Left hindlimb (tissue), 1 donor: ENCODE data around the gene TSPAN5.

Source experiments
- DNase-seq: peaks from one replicate; pipeline ENCODE4 v3.0.0-alpha.2; 2018

Gene TSPAN5

DNA sequence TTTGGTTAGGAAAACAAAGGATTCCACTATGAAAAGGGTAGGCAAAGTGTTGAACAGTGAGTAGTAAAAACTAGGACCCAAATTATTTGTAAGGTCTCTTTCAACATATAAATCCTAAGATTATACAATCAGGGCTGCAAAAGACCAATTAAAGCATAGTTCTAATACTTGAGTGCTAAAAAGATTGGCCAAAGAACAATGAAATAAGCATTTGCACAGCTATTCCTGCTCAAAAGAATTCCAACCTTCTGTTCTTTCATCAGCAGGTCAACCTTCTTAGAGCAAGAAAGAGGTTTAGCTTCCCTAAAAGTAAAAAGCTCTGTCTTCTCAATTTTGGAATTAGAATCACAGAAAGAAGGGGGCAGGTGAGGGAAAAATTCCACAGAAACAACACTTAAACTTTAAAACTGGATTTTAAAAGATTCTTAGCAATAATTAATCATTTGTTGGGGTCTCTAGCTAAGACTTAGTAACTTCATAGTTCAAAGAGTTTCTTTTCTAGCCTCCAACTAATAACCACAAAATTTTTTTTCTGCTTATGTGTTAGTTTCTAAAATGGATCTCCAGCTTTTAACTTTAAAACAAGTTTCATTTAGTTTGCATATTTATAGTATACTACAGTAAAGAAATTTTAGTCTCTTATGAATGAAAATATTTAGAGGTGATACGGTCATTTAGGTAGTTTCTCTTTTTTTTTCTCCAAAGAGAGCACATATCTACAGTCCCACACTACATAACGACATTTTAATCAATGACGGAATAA lies 16.3 kb downstream of the TSPAN5 start:
- no peak for DNase-seq

DNA sequence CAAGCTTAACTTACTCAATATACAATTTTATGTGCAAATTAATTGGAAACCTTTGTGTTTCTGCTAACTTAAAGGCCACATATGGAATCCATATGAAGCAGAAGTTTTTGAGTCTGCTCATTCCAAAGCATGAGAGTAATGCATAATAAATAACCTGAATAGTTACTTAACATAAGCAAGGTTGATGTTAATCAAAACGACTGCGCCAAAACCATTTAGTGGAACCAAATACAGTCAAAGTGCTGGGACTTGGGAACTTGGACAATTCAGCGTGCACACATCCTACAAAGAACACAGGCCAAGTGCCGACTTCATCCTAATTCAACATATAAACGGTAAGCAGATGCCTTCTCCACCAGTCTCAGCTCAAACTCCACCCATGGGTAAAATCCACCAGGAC lies 17.0 kb downstream of the TSPAN5 start:
- no peak for DNase-seq

DNA sequence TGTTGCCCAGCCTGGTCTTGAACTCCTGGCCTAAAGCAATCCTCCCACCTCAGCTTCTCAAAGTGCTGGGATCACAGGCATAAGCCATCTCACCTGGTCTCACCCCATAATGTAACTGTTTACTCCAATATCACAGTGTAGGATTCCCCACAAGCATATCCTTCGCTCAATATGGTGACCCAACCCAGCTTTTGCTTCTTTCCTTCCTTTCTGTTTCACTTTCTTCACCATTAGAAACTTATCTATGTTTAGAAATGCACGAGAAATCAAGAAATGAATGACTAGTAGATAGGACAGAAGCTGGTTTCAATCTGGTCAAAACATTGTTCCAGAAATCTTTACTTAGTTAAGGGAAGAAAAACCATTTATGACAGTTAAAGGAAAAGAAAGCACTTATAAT lies 18.9 kb downstream of the TSPAN5 start:
- no peak for DNase-seq

DNA sequence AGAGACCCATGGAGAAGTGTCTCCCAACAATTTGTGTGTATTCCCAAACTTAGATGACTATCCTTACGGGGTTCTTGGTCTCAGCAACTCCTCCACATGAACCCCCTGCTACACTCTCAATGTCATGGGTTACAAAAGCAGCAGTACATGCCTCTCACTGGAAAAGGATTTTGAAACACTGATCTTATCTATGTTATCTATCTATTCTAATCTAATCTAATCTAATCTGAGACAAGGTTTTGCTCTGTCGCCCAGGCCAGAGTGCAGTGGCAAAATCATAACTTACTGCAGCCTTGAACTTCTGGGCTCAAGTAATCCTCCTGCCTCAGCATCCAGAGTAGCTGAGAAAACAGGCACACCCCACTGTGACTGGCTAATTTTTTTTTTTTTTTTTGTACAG lies 19.3 kb downstream of the TSPAN5 start:
- no peak for DNase-seq

DNA sequence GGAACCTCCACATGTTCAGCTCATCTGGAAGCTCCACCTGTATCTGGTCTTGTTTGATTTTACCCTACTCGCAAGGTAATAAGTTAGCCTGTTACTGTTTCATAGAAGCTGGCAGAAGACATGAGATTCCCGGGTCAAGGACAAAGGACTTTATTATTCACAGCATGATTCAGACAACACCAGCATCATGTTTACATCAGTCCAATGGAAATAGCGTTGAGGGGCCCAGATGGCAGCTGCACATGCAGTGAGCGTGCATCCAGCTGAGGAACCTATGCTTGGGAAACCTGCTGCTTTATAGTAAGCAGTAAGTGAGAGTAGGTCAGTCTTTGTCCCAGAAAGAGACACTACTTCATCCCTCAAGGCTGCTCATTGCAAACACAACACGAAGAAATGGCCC lies 19.8 kb downstream of the TSPAN5 start:
- DNase-seq = no peak

DNA sequence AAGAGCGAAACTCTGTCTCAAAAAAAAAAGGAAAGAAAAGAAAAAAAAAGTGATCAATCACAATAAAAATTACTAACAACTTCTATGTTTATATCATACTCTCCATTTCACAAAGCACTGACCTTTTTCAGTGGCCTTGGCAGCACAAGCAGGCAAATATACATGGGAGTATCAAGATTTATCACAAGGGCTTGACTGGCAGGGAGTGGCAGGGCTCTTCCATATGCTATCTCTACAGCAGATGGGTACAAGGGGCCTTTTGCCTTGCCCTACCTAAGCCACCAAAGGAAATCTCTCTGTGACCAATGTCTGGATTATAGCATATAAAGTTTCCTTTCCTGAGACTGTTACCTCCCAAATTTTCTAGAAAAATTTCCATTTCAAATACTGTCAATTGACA lies 24.4 kb downstream of the TSPAN5 start:
- no peak for DNase-seq

DNA sequence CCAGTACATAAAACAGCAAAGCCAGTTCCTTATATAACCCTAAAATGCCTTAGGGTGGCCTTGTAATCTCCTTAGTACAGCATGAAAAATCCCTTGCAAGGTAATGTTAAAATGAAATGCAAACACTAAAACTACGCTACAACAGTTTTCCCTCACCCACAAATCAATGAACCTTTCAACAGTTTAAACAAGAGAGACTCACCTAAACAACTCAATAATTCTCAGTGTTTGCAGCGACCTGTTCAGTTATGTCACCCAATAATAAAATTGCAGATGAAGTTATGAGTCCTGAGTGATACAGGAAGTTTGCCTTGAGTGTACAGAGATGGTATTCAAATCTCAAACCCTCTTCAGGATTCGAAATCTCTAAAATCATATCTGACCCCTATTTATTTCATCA lies 25.3 kb downstream of the TSPAN5 start:
- no peak for DNase-seq

DNA sequence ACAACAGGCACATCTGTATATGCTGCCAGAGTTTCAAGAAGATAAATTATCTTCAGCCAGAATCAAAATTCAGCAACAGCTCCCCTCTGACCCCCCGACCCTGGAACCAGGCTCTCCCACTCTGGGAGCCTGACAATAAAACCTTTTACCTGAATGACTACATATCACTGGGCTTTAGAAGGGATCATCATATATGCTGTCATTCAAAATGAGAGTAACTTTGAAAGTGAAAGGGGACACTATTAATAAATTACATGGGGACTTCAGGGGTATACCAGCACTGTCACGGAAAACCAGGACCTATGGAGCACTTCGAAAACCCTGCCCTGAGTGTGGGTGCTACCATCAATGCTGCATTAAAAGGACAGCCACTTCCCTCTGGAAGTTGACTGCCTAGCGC lies 26.2 kb downstream of the TSPAN5 start:
- DNase-seq = no peak

DNA sequence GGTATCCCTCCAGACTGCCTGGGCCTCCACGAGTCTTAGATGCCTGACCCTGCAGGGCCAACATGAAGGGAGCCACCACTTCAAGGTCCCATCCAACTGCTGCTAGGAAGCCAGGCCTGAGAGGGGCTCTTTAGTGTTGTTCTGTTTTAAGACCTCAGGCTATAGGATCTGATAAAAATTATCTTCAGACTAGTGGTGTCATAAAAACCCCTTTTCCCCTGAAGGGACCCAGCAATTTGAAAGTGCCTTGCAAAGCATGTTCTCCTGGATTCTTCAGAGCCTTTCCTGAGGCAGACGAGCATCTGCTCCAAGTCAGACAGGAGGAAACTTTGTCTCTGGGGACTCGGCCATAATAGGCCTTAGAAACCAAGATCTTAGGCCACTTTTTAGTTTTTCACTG lies 26.9 kb downstream of the TSPAN5 start:
- no peak for DNase-seq

DNA sequence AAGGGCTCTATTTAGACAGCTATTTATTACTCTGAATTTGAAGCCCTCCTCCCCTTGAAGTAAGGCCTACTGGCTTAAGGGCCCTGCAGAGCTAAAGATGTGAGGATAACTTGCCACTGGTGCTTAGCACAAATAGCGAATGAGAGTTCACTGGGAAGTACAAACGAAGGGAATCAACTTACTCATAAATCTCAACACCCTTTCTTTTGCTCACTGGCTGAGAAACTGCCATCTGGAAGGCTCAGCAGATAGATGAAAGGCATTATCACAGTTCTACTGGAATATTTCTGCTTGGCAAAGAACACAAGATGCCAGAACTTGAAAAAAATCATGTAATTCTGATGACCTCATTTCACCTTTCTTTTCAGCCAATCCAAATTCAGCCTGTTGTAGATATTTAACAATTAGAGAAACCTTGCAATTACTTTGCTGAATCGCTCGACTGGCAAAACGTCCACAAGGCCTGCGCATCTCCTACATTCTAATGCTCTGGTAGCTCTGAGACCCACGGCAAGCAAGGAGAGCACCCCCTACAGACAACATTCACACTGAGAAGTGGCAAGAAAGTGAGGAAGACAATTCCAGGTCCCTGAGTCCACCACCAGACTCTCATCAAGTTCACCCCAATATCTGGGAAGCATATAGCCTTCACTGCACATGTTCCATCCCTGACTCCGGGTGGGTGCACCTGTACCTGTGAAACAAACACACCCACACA lies 27.5 kb downstream of the TSPAN5 start:
- no peak for DNase-seq

DNA sequence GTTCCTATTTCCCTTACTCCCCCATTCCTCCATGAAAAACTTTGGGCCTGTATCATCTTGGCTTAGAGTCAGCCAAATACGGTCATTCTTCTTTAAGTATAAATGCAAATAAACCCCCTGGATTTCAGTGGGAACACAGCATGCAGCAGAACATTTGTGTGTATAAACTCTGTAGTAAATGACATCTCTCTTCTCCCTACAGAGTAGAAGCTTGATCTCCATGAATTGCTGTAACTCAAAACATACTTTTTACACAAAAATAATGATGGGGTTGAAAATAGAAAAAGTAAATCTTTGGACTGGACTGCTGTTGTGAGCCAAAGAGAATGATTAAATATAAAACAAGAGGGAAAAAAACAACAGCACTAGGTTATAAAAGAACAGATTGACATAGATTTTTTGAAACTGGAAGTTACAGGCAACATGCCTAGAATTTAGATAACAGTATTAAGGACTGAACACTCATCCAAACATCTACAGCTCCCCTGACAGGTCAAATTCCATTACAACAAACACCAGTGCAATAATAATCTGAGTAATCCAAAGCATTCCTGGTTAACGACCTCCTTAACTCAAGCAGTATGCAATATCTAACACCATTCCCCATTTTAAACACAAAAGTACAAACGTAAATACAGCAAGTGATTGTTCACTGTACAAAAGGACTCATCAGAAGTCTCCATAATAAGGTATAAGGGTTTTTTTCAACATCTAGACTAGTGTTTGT lies 30.7 kb downstream of the TSPAN5 start:
- no peak for DNase-seq

DNA sequence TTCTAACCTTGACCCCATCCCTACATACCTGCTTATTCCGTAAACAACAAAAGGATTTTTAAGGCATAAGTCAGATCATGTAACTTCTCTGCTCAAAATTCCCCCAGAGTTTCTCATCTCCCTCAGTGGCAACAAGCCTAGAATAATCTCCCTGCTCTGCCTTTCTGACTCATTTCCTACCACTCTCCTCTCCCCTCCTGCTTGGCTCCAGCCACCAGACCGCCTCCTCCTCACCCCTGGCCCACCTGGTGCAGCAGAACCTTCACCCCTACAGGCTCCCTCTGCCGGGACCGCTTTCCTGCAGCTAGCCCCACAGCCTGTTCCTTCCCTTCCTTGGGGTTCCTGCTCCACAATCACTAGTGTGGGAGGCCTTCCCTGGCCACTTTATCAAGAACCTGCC lies 32.1 kb downstream of the TSPAN5 start:
- DNase-seq = no peak

DNA sequence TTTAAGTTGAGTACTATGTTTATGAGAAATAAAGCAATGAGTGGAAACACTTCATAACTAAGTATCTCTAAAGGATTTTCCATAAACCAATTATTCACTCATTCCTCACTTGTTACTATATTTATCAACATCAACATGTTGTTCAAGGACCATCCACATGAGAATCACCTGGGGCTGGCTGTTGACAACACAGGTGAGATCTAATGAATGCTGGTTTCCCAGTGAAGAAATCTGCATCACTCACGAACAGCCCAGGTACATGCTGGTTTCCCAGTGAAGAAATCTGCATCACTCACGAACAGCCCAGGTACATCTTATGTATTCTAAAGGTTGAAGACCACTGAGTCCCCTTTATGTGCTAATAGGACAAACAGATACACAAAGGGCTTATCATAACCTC lies 32.5 kb downstream of the TSPAN5 start:
- no peak for DNase-seq

DNA sequence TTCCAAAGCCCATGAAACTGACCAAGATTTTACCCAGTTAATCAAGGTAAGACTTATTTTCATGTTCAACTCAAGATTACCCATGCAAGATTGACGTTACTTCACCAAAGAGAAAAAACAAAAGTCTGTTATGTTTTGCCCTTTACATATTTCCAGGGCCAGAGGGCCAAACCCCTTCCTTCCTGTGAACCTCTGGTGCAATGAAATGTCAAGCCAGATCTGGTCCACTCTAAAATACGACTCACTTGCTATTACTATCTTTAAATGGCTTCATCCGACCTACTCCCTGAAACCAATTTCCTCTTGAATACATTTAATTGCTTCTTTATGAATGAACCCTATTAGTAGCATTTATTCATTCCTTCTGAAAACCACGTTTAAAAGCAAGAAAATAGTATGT lies 33.0 kb downstream of the TSPAN5 start:
- DNase-seq = no peak

DNA sequence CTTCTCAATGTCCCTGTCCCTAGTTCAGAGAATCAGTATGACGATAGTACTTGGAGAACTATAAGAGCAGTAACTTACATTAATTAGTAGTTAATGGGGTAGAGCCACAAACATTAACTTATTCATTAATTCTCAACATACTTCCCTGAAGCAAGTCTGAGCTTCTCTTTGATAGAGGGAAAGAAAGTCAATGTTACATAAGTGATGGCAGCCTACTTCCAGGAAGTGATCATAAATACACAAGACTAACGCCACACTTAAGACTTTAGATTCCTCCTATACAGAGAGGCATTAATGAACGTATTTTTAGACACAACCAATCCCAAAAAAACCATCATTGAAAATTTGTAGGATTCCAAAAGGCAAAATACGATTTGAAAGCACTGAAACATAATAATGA lies 33.8 kb downstream of the TSPAN5 start:
- no peak for DNase-seq

DNA sequence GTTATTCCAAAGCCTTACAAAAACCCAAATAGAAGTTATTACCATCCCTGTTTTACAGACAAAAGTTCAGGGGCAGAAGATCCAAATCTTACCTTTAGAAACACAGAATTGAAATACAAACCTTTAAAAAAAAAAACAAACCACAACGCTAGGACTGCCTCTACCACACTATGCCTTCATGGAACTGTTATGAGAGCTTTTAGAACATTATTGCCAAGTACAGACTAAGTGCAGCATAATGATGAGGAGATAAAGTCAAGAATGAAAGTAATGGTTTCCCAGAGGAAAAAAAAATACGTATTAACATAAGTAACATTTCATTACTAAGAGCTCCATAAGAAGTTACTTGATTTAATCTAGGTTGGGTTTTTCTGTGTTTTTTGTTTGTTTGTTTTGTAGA lies 34.3 kb downstream of the TSPAN5 start:
- no peak for DNase-seq

DNA sequence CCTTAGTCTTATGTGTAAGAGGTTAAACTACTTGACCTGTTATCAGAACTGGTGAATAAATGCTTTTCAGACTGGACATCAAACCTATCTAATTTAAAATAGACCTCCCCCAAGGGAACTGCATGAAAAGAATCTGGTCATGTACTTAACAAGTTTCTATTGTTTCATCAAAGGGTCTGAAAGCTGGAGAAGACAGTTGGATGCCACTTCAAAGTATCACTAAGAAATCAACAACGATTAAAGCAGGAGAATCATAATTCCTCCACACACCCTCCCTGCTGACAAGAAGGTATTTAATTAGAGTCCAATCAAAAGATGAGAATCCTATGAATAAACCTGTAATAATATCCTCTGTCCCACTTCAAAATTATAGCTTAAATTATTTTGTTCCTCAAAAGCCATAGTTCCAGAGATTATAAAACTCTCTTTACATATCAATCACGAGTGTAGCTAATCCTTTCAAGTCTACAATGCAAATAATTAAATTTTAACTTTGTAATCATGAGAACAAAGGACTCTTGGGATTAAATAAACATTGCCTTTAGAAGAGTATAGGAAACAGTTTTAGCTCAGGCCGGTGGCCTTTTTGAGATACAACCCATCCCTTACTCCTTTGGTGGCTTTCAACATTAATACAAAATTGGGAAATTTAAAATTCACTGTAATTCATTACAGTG lies 35.1 kb downstream of the TSPAN5 start:
- no peak for DNase-seq

DNA sequence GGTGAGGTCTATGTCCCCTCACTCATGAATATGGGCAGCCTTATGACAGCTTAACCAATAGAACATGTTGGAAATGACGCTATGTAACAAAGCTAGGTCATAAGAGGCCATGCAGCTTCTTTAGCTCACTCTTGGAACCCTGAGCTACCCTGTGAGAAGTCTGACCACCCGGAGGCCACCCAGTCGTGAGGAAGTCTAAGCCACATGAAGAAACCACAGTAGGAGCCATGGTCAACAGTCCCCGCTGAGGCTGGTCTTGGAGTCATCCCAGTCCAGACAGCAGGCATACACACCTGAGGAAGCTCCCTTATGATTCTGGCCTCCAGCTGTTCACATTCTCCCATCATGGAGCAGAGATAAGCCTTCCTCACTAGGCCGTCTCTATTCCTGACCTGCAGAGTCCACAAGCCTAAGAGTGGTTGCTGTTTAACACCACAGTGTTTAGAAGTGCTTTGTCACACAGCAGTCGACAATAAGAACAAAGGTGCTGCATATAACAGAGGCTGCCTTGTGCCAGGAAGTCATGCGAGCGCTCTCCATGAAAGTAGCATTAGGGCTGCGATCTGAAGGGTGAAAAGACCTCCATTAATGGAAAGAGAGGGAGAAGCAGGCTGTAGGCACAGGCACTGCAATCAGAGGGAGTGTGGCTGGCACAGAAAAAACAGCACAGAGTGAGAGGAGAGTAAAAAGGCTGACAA lies 38.2 kb downstream of the TSPAN5 start:
- DNase-seq = no peak

DNA sequence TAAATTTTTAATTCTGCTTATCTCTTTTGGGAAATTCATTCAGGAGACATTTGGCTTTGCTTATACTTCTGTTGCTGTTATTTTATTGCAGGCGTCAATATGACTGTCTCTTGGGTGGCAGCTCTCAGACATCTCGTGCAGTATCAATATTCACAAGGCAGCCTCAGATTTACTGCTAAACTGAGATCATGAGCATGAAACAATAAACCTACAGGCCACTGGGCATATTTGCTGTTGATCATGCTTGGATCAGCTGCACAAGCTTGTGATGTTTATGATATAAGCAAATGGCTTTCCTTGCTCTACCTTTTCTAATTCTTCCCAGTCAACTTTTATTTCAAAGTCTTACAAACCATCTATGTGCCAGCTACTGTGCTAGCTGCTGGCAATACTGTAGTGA lies 39.2 kb downstream of the TSPAN5 start:
- no peak for DNase-seq

DNA sequence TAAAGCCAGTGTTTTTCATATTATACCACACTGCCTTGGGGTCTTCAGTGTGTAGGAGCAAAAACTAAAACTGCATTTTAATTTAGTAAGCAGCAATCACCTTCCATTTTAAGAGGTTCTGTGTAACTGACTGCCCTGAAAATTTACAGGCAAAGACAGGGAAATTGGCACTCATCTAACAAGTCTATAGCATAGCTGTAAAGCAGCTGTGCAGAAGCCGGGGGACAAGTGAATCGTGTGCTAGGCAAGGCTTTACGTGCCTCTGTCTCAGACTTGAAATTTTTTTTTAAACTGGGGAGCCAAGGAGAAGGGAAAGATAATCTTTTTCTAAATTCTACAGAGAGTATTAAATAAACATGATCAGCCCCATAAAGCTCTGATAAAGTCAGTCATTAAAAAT lies 39.7 kb downstream of the TSPAN5 start:
- DNase-seq = no peak

DNA sequence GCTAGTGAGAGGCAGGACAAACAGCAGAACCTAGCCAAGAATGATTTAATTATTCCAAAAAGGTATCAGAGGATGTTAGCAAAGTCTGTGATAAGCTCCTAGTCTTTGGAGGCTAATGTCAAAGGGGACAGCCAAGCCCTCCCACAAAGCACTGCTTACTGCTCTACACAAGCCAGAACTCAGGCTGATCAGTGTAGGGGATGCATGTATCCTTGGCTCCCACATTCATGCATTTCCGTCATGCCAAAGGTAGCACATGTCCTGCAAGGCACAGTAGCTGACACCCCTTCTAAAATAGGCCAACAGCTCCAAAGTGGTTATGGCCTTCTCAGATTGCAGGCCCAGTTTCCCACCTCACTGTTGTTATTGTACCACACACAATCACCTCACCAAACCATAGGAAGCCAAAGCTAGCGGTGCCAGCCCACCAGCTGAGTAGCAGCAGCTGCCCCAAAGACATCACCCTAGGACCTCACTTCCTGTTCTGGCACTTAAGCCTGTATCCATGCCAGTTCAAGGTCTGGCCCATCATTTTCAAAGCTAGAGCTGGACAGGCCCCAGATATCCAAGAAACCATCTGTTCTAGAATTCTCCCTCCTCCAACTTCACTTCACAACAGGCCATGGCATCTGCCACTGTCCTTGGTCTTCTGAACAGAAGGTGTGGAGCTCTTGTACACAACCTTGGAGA lies 40.9 kb downstream of the TSPAN5 start:
- DNase-seq = no peak

DNA sequence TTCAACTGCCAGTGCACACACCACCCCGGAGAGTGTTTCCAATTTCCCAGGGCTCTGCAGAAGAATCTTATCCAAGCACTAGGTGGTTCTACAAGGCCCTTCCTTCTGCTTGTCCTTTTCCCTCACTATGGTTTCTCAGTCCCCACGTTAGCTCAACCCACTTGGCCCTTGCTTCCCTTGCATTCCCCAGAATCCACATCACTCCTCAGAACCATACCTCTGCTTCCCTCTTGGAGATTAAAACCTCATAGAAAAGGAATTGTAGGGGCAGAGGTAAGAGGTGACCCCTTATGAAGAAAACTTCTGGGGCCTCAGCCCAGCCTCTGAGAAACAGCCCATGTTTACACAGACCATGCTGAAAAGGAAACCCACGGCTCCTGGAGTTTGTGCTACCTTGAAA lies 42.4 kb downstream of the TSPAN5 start:
- no peak for DNase-seq
